ENCODE data around the gene WDR86.

Gene WDR86

GRCh38 chr7:151442776-151443496 lies 33.1 kb upstream of the WDR86 start:
- Histone ChIP-seq H3K4me3 (replicated peaks; ENCODE audit: insufficient read depth, low read length) (no peak overlapping the region), H3K27me3 (ENCODE audit: insufficient read depth, poor library complexity, severe bottlenecking) (peaks cover 5% of the 10 kb centered on the region), H3K27ac (replicated peaks) (no peak overlapping the region)
- TF ChIP-seq POLR2AphosphoS5 (IDR thresholded peaks at IDR 0.05; ENCODE audit: low read depth) (no peak), GABPA (IDR thresholded peaks at IDR 0.05; ENCODE audit: low read depth) (no peak), CTCF (IDR thresholded peaks at IDR 0.05; ENCODE audit: insufficient read depth, low read length) (no peak), SPI1 (IDR thresholded peaks at IDR 0.05; ENCODE audit: borderline replicate concordance, low read depth) (no peak), REST (IDR thresholded peaks at IDR 0.05; ENCODE audit: insufficient replicate concordance, low read depth) (no peak)
- DNase-seq (ENCODE audit: low read depth in 1 of 2, low spot score in 1 of 2): no peak

DNA sequence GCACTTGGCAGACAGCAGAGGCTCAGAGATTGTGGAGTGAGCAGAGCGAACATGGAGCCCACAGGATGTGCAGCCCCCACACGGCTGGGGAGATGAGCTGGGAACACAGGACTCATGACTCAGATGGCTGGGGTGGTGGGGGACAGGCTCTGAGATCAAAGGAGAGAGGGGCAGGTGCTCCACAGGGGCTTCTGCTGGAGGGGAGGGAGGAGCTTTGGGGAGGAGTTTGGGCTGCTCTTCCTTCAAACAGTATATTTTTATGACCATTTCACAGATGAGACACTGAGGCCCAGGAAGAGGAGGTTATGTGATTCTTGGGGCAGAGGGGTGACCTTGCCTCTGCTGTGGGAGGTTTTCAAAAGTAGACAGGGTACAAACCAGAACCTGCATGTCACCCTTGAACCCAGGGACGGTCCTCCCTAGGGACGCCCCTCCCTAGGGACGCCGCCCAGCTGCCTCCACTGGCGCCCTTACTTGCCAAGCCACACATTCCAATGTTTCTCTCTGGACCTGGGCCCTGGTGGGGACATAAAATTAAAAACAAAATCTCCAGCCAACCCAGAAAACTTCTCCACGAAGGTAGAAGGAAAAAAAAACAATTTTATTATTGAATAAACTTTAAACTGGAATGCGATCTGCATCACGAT lies 31.1 kb upstream of the WDR86 start:
- DNase-seq (ENCODE audit: low read depth in 1 of 2, low spot score in 1 of 2): no peak
- TF ChIP-seq POLR2AphosphoS5 (IDR thresholded peaks at IDR 0.05; ENCODE audit: low read depth) (no peak), GABPA (IDR thresholded peaks at IDR 0.05; ENCODE audit: low read depth) (no peak), SPI1 (IDR thresholded peaks at IDR 0.05; ENCODE audit: borderline replicate concordance, low read depth) (no peak), REST (IDR thresholded peaks at IDR 0.05; ENCODE audit: insufficient replicate concordance, low read depth) (no peak), CTCF (IDR thresholded peaks at IDR 0.05; ENCODE audit: insufficient read depth, low read length) (no peak)
- no peak overlapping the region for H3K27ac ChIP-seq (replicated peaks)
- H3K27me3 ChIP-seq (ENCODE audit: insufficient read depth, poor library complexity, severe bottlenecking): peaks cover 5% of the 10 kb centered on the region
- no peak overlapping the region for H3K4me3 ChIP-seq (replicated peaks; ENCODE audit: insufficient read depth, low read length)

DNA sequence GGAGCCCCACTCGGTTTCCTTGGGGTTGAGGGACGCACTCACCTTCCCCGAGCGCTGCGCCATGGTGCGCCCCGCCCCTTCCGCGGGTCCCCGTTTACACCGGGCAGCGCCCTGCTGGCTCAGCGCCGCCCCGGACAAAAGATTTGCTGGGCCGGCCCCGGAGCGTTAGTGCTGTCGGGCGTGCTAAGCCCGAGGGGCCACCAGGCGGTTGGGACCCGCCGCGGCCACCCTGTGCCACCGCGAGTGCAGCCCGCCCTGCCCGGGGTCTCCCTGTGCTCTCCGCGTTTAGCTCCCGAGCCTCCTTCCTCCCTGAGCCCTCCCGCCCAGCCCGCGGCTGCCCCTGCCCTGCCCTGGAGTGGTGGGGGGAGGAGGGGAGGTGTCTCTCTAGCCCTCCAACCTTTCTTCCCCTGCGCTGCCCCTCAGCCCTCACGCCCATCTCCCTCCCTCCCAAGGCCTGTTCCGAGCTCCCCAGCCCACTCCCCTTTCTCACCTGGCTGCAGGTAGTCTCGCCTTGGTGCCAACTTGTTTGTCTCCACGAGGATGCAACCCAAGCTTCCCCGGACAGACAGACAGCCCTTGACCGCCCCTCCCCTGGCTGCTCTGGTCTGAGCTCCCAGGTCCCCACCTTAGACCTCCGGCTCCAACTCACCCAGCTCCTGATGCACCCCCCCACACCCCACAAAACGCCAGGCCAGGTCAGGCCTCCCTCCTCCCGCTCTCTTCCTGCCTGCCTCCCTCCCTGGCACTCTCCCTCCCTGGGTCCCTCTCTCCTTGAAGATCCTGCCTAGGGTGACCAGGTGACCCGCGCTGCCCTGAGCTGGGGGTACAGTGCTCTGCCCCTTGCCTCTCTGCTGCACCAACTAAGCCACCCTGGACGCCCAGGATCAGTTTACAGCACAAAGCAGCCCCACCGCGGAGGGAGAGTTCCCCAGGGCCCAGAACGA lies 30.3 kb upstream of the WDR86 start, which contains the start of gene CRYGN:
CRYGN (minus strand) TSS at position 287 of the 944 bp plus-strand sequence; CDS start at position 63, 224 bp downstream.
- no peak within 1 kb of the TSS for H3K4me3 ChIP-seq (replicated peaks; ENCODE audit: insufficient read depth, low read length)
- H3K27ac ChIP-seq (replicated peaks): no peak within 1 kb of the TSS
- TF ChIP-seq REST (IDR thresholded peaks at IDR 0.05; ENCODE audit: insufficient replicate concordance, low read depth): no peak
- DNase-seq (ENCODE audit: low read depth in 1 of 2, low spot score in 1 of 2): no peak
- H3K27me3 ChIP-seq (ENCODE audit: insufficient read depth, poor library complexity, severe bottlenecking): peaks cover 5% of the 10 kb centered on the region

Data from HL-60 (cell line).